GM21619 (cell line): ENCODE data around the gene KLHL36.

Experiments
- ATAC-seq: cut with Tn5 transposase; IDR thresholded peaks from one replicate; pipeline ENCODE4 v1.9.1; 2021; ENCODE audit not compliant: unreplicated experiment

Gene KLHL36

GRCh38 chr16:84647828-84648594, at the start of gene KLHL36:
TSS of gene KLHL36 (plus strand) at chr16:84648511. CDS start at chr16:84650868, 2,357 bp downstream.
- ATAC-seq, result peak; percentile 79

- peak; percentile 29 for ATAC-seq
Measured at GRCh38 chr16:84599521-84600202, 48.6 kb upstream of the KLHL36 start.

- ATAC-seq, result peak; percentile 67
Measured at GRCh38 chr16:84600343-84601229, 47.7 kb upstream of the KLHL36 start.

- ATAC-seq, result no peak
Measured at GRCh38 chr16:84603140-84603816, 45.0 kb upstream of the KLHL36 start.

GRCh38 chr16:84603940-84604339, 44.4 kb upstream of the KLHL36 start:
- ATAC-seq, result no peak

GRCh38 chr16:84604477-84605013, 43.8 kb upstream of the KLHL36 start:
- no peak for ATAC-seq

- ATAC-seq, result no peak
Measured at GRCh38 chr16:84605339-84605848, 42.9 kb upstream of the KLHL36 start.

GRCh38 chr16:84606081-84606875, 42.0 kb upstream of the KLHL36 start:
- no peak for ATAC-seq

GRCh38 chr16:84607061-84607460, 41.2 kb upstream of the KLHL36 start:
- no peak for ATAC-seq

GRCh38 chr16:84607694-84608093, 40.6 kb upstream of the KLHL36 start:
- ATAC-seq, result no peak

- no peak for ATAC-seq
Measured at GRCh38 chr16:84608282-84608681, 40.0 kb upstream of the KLHL36 start.

- ATAC-seq, result no peak
Measured at GRCh38 chr16:84609563-84610177, 38.6 kb upstream of the KLHL36 start.

- ATAC-seq, result no peak
Measured at GRCh38 chr16:84610376-84610775, 37.9 kb upstream of the KLHL36 start.

- ATAC-seq, result no peak
Measured at GRCh38 chr16:84611041-84611440, 37.3 kb upstream of the KLHL36 start.

- ATAC-seq, result no peak
Measured at GRCh38 chr16:84612686-84613085, 35.6 kb upstream of the KLHL36 start.

- ATAC-seq, result no peak
Measured at GRCh38 chr16:84613408-84614072, 34.8 kb upstream of the KLHL36 start.

GRCh38 chr16:84614073-84614459, 34.2 kb upstream of the KLHL36 start:
- ATAC-seq, result no peak

GRCh38 chr16:84614623-84614967, 33.7 kb upstream of the KLHL36 start:
- ATAC-seq, result no peak
